Measurements from ENCODE around the gene ENOX1.

DNA sequence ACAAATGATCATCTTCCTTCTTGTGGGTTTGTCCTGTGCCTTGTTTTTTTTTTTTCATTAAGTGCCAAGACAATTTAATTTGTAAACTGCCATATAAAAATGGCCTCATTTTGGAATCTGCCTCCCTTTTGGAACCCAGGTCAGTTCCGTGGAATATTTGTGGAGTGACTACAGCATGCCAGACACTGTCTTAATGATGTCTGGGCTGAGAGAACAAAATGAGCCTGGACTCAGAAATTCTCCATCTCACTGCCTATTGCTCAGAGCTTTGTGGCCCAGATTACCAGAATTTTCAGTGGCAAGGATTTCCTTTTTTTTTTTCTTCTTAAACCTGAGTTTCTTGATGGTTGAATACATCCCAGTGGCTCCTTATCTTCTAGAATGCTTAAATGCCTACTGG lies 340.6 kb downstream of the ENOX1 start:
- TF ChIP-seq CTCF (conservative IDR thresholded peaks at IDR 0.05; ENCODE audit: low read depth, low read length) (no peak), EZH2 (IDR thresholded peaks at IDR 0.05; ENCODE audit: low read length, unreplicated experiment) (no peak)
